Mucosa of gallbladder (tissue), 1 donor: ENCODE measurements around the gene CST4. TPM values are rescaled to one million over a fixed set of nuclear protein-coding genes. Genes with fewer than 3 reads are reported as not detected.
"Not testable (repeated sequence)": the region's sequence is repeated elsewhere in the genome, so short reads cannot be mapped to it uniquely, and the experiment has no call there.

Source experiments
- DNase-seq: peaks from one replicate; pipeline ENCODE4 v3.0.0-alpha.2; 2020; ENCODE audit warnings: low spot score
- total RNA-seq: library from RNA; stranded (reverse); gene quantifications from one replicate; pipeline ENCODE4 v1.2.1, GENCODE V29; 2021
- donor health status: DM: no; HTN: no; CAD: no.

Gene CST4
- 3.7 TPM for total RNA-seq

- not testable (repeated sequence) for DNase-seq
These were observed at the start of gene CST4 for GRCh38 chr20:23688684-23689398. Gene CST4 (minus strand): TSS chr20:23689038. CDS start chr20:23688969, 69 bp downstream.

GRCh38 chr20:23735391-23735790 is 46.6 kb upstream of the CST4 start:
- DNase-seq = not testable (repeated sequence)

GRCh38 chr20:23734949-23735348 is 46.1 kb upstream of the CST4 start:
- not testable (repeated sequence) for DNase-seq

GRCh38 chr20:23734440-23734839 is 45.6 kb upstream of the CST4 start:
- DNase-seq = not testable (repeated sequence)

- no peak for DNase-seq
These were observed 38.2 kb upstream of the CST4 start for GRCh38 chr20:23727016-23727415.

- no peak for DNase-seq
These were observed 36.3 kb upstream of the CST4 start for GRCh38 chr20:23725102-23725501.

GRCh38 chr20:23723659-23724307 is 34.9 kb upstream of the CST4 start:
- DNase-seq = peak; percentile 40

- not testable (repeated sequence) for DNase-seq
These were observed 34.0 kb upstream of the CST4 start for GRCh38 chr20:23722851-23723250.

GRCh38 chr20:23721962-23722361 is 33.1 kb upstream of the CST4 start:
- no peak for DNase-seq

GRCh38 chr20:23719351-23719750 is 30.5 kb upstream of the CST4 start:
- not testable (repeated sequence) for DNase-seq

GRCh38 chr20:23711778-23712177 is 22.9 kb upstream of the CST4 start:
- DNase-seq = not testable (repeated sequence)

GRCh38 chr20:23710771-23711170 is 21.9 kb upstream of the CST4 start:
- no peak for DNase-seq

GRCh38 chr20:23705895-23706294 is 17.1 kb upstream of the CST4 start:
- no peak for DNase-seq

- no peak for DNase-seq
These were observed 13.2 kb upstream of the CST4 start for GRCh38 chr20:23702021-23702420.

- DNase-seq = no peak
These were observed 12.1 kb upstream of the CST4 start for GRCh38 chr20:23700931-23701330.

GRCh38 chr20:23697947-23698346 is 9.1 kb upstream of the CST4 start:
- DNase-seq = no peak

- not testable (repeated sequence) for DNase-seq
These were observed 6.2 kb upstream of the CST4 start for GRCh38 chr20:23695068-23695395.

GRCh38 chr20:23694178-23695067 is 5.6 kb upstream of the CST4 start:
- DNase-seq = not testable (repeated sequence)

- DNase-seq = peak; percentile 51
These were observed 4.1 kb upstream of the CST4 start for GRCh38 chr20:23692725-23693619.

GRCh38 chr20:23691675-23692074 is 2.8 kb upstream of the CST4 start:
- DNase-seq = no peak

GRCh38 chr20:23690581-23690980 is 1.7 kb upstream of the CST4 start:
- no peak for DNase-seq

GRCh38 chr20:23689399-23689690 is 507 bp upstream of the CST4 start:
- DNase-seq = no peak
